H1 (cell line): ENCODE measurements around the gene NCR2. TPM values are rescaled to one million over a fixed set of nuclear protein-coding genes. Genes with fewer than 3 reads are reported as not detected.

ENCODE experiments used
- BRCA1 ChIP-seq: IDR thresholded peaks from 2 replicates; pipeline ENCODE4 v1.6.1; 2012; ENCODE audit warnings: low read depth, low read length, improper control_type of control experiment
- CBX5 ChIP-seq: fragments of 300-800, 300-1000 bp; sonication (generic); IDR thresholded peaks from 2 replicates; pipeline ENCODE4 v1.7.1; 2016; ENCODE audit warnings: antibody characterized with exemption, low read length, low read depth
- USF2 ChIP-seq: IDR thresholded peaks from 2 replicates; pipeline ENCODE4 v1.6.1; 2011; ENCODE audit warnings: low read length, improper control_type of control experiment
- polyA plus RNA-seq, 7 experiments: library from polyadenylated mRNA; depleted of rRNA in 3 of 7; stranded (reverse) in 5 of 7; unstranded in 2 of 7; fragments of >200 nt in 5 of 7; fragments of 200-250 nt in 2 of 7; gene quantifications; 1 replicate in 5 of 7; 2 replicates in 1 of 7; 4 replicates in 1 of 7; pipeline versions ENCODE4 v1.2.1 to v1.2.3, GENCODE V29; 2011 to 2013; ENCODE audit warnings: missing spikeins in 2 of 7, mixed read lengths in 2 of 7
- total RNA-seq: library from RNA; stranded (reverse); fragmentation: NEBNext Ultra II Directional; extraction: Animal tissue kit (Norgen Biotek cat#: 25700); gene quantifications from 2 replicates; pipeline ENCODE4 v1.2.1, GENCODE V29; 2021

Gene NCR2
- total and polyA plus RNA-seq, 2 of the 8 experiments (the other 6 are each of a cell fraction or from before 2014, with no cell fraction given): not detected

DNA sequence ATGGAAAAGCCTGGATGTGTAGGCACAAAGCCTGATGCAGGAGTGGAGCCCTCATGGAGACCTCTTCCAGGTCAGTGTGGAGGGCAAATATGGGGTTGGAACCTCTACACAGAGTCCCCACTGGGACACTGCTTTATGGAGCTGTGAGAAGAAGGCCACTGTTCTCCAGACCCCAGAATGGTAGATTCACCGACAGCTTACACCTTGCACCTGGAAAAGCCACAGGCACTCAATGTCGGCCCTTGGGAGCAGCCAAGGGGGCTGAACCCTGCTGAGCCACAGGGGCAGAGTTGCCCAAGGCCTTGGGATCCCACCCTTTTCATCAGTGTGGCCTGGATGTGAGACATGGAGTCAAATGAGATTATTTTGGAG is 24.9 kb downstream of the NCR2 start (continued):
- no peak for TF ChIP-seq USF2
- no peak for TF ChIP-seq CBX5
- no peak for TF ChIP-seq BRCA1
